HepG2 (cell line): ENCODE results near the gene PMM2. TPM values are rescaled to one million over a fixed set of nuclear protein-coding genes. Genes with fewer than 3 reads are reported as not detected.

Experiments
- HNRNPH1 ChIP-seq: fragments of 200-400 bp; formaldehyde crosslinking; optimal IDR thresholded peaks from 2 replicates; pipeline ENCODE3; 2017; ENCODE audit warnings: mild to moderate bottlenecking, low read depth, low read length
- HNRNPLL ChIP-seq: fragments of 200-400 bp; formaldehyde crosslinking; IDR thresholded peaks from 2 replicates; pipeline ENCODE4 v1.6.1; 2017; ENCODE audit warnings: mild to moderate bottlenecking, low read depth, low read length; ENCODE audit not compliant: poor library complexity, severe bottlenecking
- HOXA7 ChIP-seq: sonication (generic); formaldehyde crosslinking; IDR thresholded peaks from 2 replicates; pipeline ENCODE4 v1.8.1; 2022; ENCODE audit warnings: mild to moderate bottlenecking, missing genetic modification reagents, moderate library complexity
- ISL2 ChIP-seq: sonication (generic); formaldehyde crosslinking; IDR thresholded peaks from 2 replicates; pipeline ENCODE4 v1.5.0; 2020; ENCODE audit warnings: missing genetic modification reagents
- PRDM10 ChIP-seq: sonication (generic); formaldehyde crosslinking; IDR thresholded peaks from 2 replicates; pipeline ENCODE4 v1.4.0; 2020; ENCODE audit warnings: low read depth, missing genetic modification reagents
- TARDBP ChIP-seq: sonication (generic); formaldehyde crosslinking; IDR thresholded peaks from 2 replicates; pipeline ENCODE4 v1.8.0; 2022; ENCODE audit warnings: mild to moderate bottlenecking, missing genetic modification reagents
- ZNF263 ChIP-seq: sonication (generic); formaldehyde crosslinking; IDR thresholded peaks from 2 replicates; pipeline ENCODE4 v1.4.0; 2020; ENCODE audit warnings: missing genetic modification reagents
- ZNF326 ChIP-seq: sonication (generic); formaldehyde crosslinking; IDR thresholded peaks from 2 replicates; pipeline ENCODE4 v1.4.0; 2020; ENCODE audit warnings: missing genetic modification reagents, borderline replicate concordance
- ZNF737 ChIP-seq: sonication (generic); formaldehyde crosslinking; IDR thresholded peaks from 2 replicates; pipeline ENCODE4 v1.5.0; 2020; ENCODE audit warnings: missing genetic modification reagents, mild to moderate bottlenecking, borderline replicate concordance
- polyA plus RNA-seq, 8 experiments: library from polyadenylated mRNA; depleted of rRNA in 3 of 8; stranded (reverse) in 7 of 8; unstranded in 1 of 8; fragments of >200 nt; fragmentation: Illumina TruSeq in 4 of 8; extraction: Trizol in 4 of 8; gene quantifications; 2 replicates each; pipeline versions ENCODE4 v1.2.1 to v1.2.3, GENCODE V29; 2011 to 2016; ENCODE audit warnings: low read depth in 4 of 8, missing spikeins in 1 of 8, mixed read lengths in 1 of 8; ENCODE audit not compliant: insufficient read depth in 1 of 8
- total RNA-seq, 5 experiments: library from RNA; depleted of rRNA; stranded (reverse); fragments of >200 nt; fragmentation: Illumina TruSeq; extraction: Trizol; gene quantifications; 2 replicates each; pipeline ENCODE4 v1.2.3, GENCODE V29; 2016; ENCODE audit warnings: low read depth in 1 of 5
- TF ChIP-seq, protein P1 (sequence below), 2 experiments: fragments of 450-650 bp in 1 of 2; sonication (generic) in 1 of 2; formaldehyde crosslinking in 1 of 2; IDR thresholded peaks; 2 replicates each; pipeline versions ENCODE4 v1.6.1 to v1.8.0; 2016 to 2022; ENCODE audit warnings: antibody characterized with exemption in 1 of 2, mild to moderate bottlenecking in 1 of 2, missing genetic modification reagents in 1 of 2
- TF ChIP-seq, protein P2 (sequence below): sonication (generic); formaldehyde crosslinking; IDR thresholded peaks from 2 replicates; pipeline ENCODE4 v1.5.0; 2020; ENCODE audit warnings: missing genetic modification reagents, mild to moderate bottlenecking, borderline replicate concordance

Gene PMM2
- total and polyA plus RNA-seq, 2 of the 13 experiments (the other 11 are each of a cell fraction or from before 2014, with no cell fraction given), result 52.2 to 93.7 TPM

DNA sequence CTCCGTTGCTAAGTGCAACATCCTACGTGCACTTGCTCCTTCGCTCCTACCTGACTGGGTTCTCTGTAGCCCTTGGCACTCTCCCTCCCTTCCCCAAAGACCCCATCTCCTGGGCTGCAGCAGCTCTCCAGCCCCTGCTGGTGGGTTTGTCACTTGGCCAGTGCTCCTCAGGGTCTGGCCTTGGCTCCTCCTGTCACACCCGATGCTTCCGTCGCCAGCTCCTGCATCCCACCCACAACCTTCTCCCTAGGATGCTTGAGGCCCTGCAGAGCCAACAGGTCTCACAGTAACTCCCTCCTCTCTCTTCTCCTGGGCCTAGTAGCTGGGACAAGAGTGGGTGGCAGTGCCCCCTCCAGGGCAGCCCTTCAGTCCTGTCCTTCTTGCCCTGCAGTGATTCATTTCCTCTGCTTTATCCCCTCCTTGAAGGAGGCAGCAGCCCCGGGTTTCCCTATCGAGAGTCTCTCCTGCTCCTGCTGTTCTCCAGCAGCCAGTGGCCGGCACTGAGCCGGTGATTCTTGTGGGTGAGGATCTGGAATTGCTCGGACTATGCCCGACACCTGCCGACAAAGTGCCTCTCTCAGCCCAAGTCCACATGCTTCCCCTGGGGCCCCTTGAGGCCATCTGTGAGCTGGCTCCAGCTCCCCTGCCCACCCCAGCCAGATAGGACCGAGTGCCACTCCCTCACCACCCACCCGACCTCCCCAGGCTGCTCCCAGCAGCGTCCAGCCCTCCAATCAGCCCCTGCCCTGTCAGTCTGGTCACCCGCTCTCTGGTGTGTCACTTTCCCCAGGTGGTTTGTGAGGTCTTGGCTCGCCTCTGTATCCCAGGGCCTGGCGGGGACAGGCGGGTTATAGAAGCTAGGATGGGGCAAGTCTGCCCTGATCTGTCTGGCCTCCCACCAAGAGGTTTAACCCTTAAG is 88.3 kb downstream of the PMM2 start (continued):
- TF ChIP-seq, protein P1, sequence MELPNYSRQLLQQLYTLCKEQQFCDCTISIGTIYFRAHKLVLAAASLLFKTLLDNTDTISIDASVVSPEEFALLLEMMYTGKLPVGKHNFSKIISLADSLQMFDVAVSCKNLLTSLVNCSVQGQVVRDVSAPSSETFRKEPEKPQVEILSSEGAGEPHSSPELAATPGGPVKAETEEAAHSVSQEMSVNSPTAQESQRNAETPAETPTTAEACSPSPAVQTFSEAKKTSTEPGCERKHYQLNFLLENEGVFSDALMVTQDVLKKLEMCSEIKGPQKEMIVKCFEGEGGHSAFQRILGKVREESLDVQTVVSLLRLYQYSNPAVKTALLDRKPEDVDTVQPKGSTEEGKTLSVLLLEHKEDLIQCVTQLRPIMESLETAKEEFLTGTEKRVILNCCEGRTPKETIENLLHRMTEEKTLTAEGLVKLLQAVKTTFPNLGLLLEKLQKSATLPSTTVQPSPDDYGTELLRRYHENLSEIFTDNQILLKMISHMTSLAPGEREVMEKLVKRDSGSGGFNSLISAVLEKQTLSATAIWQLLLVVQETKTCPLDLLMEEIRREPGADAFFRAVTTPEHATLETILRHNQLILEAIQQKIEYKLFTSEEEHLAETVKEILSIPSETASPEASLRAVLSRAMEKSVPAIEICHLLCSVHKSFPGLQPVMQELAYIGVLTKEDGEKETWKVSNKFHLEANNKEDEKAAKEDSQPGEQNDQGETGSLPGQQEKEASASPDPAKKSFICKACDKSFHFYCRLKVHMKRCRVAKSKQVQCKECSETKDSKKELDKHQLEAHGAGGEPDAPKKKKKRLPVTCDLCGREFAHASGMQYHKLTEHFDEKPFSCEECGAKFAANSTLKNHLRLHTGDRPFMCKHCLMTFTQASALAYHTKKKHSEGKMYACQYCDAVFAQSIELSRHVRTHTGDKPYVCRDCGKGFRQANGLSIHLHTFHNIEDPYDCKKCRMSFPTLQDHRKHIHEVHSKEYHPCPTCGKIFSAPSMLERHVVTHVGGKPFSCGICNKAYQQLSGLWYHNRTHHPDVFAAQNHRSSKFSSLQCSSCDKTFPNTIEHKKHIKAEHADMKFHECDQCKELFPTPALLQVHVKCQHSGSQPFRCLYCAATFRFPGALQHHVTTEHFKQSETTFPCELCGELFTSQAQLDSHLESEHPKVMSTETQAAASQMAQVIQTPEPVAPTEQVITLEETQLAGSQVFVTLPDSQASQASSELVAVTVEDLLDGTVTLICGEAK (IDR thresholded peaks at IDR 0.05), result no peak
- TF ChIP-seq, protein P1 (CRISPR knock-in tag; IDR thresholded peaks at IDR 0.05), result peak; percentile 16; the same call in 1 of the 2 replicates
- TF ChIP-seq ZNF326 (CRISPR knock-in tag) (0 out of 2 replicates have a peak, but pooled peaks have one; percentile 48), ZNF263 (CRISPR knock-in tag) (peak; percentile 30; the same call in 1 of the 2 replicates), ZNF737 (CRISPR knock-in tag) (0 out of 2 replicates have a peak, but pooled peaks have one; percentile 12), PRDM10 (CRISPR knock-in tag) (0 out of 2 replicates have a peak, but pooled peaks have one; percentile 23), ISL2 (CRISPR knock-in tag) (peak; percentile 28; the same call in 1 of the 2 replicates), HNRNPH1 (peak; percentile 80), HOXA7 (0 out of 2 replicates have a peak, but pooled peaks have one; percentile 25), HNRNPLL (peak; percentile 83), TARDBP (0 out of 2 replicates have a peak, but pooled peaks have one; percentile 33)
- TF ChIP-seq, protein P2, sequence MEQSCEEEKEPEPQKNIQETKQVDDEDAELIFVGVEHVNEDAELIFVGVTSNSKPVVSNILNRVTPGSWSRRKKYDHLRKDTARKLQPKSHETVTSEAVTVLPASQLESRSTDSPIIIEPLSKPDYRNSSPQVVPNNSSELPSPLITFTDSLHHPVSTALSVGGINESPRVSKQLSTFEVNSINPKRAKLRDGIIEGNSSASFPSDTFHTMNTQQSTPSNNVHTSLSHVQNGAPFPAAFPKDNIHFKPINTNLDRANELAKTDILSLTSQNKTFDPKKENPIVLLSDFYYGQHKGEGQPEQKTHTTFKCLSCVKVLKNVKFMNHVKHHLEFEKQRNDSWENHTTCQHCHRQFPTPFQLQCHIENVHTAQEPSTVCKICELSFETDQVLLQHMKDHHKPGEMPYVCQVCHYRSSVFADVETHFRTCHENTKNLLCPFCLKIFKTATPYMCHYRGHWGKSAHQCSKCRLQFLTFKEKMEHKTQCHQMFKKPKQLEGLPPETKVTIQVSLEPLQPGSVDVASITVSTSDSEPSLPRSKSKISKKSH, result 0 out of 2 replicates have a peak, but pooled peaks have one; percentile 51
